Middle frontal gyrus (tissue), 1 donor: ENCODE results near the gene FN1.

Experiments used
- DNase-seq: peaks from one replicate; pipeline ENCODE4 v3.0.0-alpha.2; 2015; ENCODE audit warnings: low spot score; ENCODE audit errors: extremely low spot score

The FN1 gene

DNA sequence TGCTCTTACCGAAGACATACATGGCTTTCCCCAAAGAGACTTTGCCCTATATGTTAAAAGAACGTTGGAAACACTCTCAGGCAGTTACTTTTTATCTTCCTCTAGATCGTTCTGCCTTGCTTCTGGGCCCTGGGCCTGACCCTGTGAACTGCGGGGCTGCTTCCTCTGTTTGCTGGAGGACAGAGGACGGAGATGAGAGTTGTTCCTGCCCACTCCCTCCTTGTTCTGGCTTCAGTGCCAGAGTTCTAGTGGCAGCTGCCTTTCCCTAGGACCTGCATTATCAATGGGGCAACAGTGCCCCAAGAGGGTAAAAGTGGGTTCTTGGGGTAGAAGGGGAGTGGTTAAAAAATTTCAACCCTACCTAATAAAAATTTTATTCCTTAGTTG lies 6.5 kb upstream of the FN1 start:
- no peak for DNase-seq

DNA sequence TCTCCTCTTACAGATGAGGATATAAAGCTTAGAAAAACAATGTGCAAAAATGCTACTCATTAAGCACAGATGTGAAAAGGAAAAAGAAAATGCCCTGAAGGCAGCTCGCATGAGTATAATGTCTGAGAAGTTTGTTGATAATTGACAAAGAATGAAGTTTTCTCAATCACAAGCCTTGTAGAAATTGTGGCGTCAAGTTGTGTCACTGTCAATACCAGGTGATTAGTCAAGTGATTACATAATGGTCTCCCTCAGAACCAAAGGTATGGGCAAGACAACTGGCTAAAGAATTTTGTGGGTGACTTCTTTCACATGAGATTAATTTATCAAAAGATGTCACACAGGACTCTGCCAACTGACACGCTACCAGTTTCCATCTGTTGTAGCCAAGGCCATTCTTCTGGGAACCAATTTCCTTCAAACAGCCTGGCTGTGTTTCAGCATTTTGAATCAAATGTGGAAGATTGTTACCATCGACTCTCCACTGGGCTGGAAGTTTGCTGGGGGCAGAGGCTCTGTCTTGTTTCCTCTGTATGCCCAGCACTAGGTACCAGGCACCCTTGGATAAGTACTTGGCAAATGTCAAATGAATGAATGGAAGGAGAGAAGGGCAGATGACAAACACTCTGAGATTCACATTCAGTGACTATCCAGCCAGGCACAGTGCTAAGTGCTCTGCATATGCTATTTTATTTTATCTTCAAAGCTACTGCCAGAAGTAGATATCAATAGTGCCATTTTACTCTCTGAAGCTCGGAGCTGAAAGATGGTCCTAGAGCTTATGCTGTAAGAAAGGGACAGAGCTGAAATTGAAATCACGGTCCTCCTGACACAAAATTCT lies 5.9 kb upstream of the FN1 start:
- DNase-seq, result no peak

DNA sequence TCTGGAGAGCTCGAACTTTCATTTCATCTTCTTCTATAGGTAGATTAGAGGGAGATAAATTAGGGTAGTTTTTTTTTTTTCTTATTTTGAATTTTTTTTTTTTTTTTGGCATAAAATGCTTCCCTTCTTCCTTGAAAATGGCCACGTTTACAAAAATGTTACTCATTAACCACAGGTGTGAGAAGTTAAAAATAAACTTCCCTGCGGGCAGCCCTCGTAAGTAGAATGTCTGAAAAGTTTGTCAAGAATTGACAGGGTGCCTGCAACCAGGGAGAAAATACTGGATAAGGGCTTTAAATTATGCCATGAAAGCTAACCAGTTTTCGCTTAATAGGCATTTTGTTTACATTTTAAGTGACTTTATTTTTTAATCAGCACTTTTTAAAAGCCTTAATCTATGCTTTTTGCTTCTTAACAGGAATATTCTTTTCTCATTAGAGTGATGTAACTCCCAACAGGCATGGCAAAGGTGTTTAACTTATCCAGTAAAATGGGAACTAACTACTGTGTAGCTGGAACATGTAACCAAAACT lies 4.2 kb upstream of the FN1 start:
- DNase-seq, result no peak

DNA sequence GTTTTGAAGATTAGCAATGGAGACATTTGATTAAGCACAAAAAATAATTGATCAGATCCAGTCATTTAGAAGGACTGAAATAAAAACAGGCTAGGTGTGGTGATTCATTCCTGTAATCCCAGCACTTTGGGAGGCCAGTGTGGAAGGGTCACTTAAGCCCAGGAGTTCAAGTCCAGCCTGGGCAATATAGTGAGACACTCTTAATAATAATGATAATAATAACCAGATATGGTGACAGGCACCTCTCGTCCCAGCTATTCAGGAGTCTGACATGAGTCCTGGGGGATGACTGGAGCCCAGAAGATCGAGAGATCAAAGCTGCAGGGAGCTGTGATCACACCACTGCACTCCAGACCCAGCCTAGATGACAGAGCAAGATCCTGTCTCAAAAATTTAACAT lies 3.5 kb upstream of the FN1 start:
- DNase-seq, result no peak

DNA sequence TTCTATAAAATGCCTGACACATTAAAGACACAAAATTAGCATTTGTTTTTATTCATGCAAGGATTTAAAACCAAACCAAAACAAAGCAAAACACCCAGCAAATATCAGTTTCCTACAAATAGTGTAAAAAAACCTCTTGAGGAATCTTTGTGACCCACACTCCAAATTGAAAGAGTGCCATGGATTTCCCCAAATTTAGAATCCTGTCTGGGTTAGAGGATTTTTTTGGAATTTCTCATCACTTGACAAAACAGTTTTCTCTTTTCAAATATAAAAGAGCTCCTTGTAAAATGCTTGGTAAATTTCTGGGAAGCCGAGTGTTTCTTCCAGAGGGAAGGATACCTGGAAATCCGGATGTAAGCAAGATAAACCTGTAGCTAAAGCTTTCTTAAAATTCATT lies 1.7 kb upstream of the FN1 start:
- no peak for DNase-seq

DNA sequence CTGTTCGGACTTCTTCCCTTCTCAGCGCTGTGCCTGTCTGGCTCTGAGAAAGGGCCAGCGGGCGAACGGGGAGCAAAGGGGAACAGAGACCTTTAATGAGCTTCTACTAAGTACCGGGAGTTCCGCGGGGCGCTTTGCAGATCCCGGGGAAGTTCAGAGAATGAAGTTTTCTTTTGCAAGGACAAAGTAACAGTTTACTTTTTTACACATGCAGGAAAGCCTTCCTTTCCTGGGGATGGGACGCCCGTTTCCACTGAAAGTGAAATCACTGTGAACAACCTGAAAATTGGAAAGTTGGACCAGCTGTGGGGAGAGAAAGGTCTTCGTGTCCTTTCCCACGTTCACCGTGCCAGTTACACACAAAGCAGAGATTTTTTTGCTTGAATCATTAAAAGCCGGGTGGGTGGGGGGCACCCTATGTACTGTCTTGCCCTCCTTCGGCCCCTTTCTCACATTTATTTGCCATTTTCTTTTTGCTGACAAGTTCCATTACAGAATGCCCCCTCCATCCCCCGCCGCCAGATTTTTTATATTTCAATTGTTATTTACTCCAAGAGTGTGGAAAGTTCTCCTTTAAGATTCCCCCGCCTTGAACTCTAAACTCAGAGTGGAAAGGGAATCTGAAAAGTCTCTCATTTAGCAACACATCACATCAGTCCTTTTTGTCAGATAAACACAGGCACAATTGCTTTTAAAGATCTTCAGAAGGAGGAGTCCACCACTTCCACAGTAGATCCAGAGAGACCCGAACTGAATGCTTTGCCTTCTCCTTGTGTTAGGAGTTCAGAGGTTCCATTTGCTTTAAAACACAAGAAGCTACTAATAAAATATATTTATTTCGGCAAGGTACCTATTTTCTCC lies 1.1 kb upstream of the FN1 start:
- DNase-seq, result no peak

DNA sequence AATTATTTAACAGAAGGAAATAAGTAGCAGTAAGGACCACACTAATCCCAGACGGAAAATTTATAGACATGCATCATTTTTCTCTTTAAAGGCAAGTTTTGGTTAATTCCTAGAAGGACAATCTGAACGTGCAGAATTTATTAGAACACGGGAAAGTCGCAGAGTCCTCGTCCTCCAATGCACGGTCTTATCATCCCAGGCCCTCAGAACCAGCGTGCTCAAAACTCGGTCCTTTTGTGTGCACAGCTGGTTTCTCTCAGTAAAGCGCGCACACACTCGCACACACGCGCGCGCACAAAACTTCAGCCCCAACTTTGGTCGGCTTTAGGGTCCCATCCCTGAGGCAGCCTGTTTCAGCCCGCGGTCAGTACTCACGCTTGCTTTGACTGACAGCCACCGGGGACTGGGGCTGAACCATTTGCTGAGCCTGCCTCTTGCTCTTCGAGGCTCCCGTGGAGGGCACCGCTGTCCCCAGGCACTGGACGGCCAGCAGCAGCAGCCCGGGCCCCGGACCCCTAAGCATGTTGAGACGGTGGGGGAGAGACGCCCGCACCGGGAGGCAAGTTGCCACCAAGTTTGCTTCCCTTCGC lies 493 bp downstream of the FN1 start:
- no peak for DNase-seq

DNA sequence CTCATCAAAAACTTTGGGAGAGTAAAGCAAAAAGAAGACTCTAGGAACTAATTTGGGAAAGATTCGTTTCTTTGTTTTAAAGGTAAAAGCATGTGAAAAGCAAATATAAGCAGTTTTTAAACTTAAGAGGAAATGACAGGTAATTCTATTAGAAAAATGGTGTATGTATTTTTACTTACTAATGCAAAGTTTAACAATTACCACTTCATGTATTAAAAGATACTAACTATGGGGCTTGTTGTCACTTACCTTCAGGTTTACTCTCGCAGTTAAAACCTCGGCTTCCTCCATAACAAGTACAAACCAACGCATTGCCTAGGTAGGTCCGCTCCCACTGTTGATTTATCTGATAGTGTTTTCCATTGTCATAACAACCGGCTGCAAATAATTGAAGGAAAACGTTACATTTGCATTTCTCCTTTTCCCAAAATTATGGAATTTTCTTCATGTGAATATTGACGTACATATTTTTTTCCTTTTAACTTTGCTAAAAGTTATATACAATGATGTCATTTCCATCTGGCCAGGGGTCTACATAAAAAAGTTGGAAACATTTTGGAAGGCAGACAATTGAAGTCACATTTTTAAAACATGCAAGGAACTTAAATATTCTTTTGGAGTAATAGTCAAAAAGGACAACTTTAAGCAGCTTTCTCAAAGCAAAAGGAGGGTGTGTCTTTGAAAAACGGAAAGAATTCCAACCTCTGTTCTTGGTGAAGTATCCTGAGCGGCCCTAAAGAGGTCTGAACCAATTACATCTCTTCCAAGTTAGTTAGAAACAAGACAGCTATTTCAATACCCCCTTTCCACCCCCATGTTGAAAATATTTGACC lies 1.2 kb downstream of the FN1 start:
- no peak for DNase-seq

DNA sequence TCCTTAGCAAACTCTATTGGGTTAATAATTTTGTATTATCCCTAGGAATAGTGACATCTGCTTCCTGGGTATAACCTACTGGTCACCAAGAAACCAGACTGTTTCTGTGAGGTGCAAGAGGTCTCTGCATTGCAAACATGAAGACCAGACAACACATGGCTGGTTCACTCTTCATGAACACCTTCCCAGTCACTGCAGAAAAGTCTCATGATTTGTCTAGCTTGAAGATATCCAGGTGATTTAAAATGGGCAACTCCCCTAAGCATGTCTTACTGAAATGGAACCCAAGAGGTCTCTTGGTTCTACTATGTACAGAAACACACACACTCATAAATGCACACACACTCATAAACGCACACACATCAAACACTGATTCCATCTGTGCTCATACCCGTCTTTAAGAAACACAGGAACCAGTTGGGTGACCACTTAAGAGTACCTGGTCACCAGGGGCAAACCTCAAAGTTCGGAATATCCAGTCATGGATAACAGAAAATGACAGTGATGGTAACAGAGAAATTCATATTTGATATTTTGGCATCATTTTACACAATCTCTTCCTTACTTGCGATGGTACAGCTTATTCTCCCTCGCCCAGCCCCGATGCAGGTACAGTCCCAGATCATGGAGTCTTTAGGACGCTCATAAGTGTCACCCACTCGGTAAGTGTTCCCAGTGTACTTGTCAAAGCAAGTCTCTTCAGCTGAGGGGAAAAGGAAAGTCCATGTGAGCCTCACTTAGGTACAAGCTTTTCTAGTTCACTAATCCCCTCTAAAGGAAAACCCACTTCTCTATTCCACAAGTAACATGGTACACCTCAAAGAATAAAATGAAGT lies 2.9 kb downstream of the FN1 start:
- no peak for DNase-seq

DNA sequence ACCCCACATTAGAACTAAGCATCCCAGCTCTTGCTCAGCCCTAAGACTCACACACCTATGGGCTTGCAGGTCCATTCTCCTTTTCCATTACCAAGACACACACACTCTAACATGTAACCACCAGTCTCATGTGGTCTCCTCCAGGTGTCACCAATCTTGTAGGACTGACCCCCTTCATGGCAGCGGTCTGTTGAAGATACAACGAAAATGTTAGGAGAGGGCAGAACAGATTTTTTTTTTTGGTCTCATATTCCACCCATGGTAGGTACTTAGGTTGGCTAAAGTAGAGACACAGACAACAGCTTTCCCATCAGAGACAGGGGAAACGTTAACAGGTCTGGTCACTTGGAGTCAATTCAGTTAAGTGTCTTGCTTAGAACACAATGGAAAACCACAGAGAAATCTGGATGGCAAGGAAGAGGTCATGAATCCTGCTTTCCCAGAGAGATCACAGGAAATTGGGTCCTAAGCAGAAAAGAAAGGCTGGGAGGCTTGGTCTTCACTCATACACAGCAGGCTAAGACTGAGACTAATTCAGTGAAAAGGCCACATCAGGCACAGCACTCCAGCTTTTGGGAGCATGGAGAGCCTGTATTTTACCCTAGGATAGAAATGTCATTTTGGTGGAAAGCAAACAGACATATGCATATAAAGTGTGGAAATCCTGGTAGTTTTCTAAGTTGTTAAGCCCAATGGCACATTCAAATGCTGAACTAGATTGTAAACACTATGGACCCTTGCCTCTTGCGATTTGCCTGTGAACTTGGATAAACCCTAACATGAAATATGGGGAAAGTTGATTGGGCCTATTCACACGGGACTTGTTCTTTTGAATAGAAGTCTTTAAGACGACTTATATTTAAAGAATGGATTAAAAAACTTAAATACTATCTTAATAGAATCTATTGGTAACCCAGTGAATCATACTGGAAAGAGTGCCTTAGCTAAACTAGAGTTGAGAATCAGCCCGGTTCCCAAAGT lies 3.8 kb downstream of the FN1 start:
- DNase-seq, result no peak

DNA sequence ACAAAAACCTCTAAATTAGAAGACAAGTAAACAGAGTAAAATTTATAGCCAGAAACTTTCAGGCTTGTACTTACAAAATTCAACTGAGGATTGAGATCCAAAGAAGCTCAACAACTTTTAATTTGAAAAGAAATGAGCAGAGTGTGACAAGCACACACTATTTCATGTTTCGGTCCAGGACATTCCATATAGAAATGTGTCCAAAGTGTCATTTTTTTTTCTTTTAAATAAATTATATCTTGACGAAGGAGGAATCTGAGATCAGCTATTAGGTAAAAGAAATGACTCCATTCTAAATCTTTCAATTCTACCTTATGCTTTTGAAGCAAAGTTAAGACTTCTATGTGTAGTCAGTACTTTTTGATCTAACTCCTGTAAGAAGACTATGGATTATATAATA lies 4.6 kb downstream of the FN1 start:
- no peak for DNase-seq

DNA sequence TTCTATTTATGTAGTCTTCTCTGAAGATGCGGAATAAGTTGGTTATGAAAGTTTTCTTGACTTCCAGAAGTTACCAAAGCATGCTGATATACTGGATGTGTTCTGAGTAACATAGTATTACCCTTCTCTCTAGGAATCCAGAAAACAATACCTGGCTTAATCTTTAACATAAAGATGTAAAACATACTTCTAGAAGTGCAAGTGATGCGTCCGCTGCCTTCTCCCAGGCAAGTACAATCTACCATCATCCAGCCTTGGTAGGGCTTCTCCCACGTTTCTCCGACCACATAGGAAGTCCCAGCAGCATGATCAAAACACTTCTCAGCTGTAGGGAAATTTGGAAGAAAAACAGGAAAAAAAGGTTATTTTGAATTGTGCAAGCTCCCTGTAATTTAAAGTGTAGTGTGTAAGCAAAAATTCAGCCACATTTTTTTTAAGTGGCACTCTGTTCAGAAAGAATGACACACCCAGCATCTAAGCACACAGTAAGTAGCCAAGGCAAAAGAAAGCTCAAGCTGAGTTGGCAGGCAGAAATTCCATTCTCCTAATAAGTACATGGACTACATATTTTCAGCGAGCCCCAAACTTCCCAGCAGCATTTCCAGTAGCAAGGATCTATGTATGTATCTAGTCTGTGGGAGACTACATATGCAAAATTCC lies 5.2 kb downstream of the FN1 start:
- no peak for DNase-seq

DNA sequence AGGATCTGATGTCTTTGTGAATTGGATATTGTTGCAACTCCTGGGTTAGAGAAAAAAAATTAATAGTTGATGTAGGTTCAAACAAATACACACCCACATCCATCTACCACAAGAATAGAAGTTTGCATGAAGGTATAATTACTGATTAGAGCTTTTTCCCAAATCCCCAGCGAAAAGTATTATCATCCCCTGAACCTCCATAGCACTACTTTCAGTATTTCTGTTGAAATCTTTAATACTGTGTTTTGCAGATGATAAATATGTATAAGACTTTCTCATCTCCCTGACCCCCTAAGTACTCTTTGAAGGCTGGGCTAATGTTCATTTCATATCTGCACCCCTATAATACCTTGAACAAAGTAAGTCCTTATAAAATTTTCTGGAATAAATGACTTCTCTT lies 6.4 kb downstream of the FN1 start:
- no peak for DNase-seq

DNA sequence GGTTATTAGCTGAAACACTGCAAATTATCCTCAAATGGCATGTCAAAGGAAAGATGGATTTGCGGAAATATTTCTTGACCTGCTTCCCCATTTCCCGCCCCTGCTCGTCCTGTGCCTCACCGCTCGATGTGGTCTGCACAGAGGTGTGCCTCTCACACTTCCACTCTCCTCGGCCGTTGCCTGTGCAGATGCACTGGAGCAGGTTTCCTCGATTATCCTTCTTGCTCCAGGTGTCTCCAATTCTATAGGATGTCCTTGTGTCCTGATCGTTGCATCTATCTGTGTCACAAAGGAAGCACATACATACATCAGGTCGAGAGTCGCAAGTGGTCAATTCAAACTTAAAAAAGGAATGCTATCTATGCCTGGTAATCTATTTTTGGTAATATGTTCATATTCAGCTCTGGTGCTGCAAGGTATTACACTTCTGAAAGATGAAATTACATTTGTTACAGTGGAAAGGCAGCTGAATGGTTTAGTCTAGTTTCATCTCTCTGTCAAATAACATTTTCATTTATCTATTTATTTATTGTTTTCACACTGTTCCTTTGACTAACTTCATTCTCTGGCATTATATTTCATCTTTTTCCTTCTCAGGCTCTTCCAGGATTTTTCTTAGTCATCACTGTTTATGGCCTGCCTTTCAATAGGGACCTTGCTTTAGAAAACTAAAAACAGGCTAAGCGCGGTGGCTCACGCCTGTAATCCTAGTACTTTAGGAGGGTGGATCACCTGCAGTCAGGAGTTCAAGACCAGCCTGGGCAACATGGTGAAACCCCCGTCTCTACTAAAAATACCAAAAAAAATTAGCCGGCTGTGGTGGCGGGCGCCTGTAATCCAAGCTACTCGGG lies 7.6 kb downstream of the FN1 start:
- DNase-seq, result no peak

DNA sequence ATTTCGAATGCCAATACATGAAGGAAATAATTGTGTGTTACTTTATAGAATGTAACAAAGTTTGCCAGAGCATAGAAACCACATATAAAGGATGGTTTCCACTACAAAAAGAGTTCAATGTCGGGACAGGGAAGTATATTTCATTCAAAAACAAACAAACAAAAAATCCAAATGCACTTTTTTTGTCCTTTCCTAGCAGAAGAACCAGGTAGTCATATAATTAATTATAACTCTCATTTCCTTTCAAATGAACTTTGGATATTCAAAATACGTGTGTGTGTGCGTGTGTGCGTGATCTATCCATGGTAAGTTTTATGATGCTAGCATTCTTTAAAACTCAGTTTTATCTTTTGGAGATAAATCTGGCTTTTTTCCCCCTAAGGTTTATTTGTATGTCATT lies 8.3 kb downstream of the FN1 start:
- no peak for DNase-seq

DNA sequence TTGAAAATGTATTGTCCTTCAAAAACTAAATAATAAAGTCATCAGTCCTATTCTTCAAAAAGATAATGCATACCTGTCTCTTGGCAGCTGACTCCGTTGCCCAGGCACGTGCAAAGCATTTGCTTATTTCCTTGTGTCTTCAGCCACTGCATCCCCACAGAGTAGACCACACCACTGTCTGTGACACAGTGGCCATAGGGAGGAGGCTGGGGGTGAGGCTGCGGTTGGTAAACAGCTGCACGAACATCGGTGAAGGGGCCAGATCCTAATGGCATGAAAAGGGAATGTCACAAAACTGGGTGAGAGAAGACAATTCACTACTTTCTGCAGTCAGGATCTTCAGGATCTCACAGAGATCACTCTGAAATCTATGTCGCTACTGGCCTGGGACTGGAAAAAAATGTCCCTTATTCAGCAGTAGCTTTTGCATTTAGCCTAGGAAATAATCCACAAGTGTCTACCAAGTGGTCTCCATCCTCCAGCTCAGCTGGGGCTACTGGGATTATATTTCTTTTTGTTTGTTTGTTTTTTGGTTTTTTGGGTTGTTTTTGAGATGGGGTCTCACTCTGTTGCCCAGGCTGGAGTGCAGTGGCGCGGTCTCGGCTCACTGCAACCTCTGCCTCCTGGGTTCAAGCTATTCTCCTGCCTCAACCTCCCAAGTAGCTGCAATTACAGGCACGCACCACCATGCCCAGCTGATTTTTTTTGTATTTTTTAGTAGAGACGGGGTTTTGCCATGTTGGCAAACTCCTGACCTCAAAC lies 10.7 kb downstream of the FN1 start:
- no peak for DNase-seq
